GM19468 (cell line): ENCODE data around the gene NFIA.

Experiments
- ATAC-seq: cut with Tn5 transposase; IDR thresholded peaks from one replicate; pipeline ENCODE4 v1.9.1; 2021; ENCODE audit warnings: mild to moderate bottlenecking, moderate library complexity, moderate number of reproducible peaks; ENCODE audit not compliant: unreplicated experiment; ENCODE audit errors: extremely low read depth

Gene NFIA

GRCh38 chr1:61315011-61315410, 232.7 kb downstream of the NFIA start:
- ATAC-seq, result no peak

DNA sequence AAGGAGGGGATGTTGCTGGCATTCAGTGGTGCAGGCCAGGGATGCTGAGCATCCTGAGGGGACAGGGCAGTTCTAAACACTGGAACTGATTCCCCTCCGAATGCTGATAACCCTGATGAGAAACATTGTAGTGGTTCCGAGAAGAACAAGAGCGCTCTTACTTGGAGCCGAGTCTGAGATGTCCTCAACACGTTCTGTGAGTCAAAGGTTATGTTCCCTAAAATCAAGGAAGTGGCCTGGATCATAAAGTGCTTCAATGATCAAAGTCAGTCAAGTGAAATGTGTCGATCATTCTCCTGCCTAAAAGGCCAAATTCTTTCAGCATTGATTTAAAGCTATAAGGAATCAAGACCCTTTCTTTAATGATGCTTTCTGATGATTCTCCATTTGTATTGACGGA, 234.1 kb downstream of the NFIA start:
- ATAC-seq, result no peak

GRCh38 chr1:61318319-61319125, 236.2 kb downstream of the NFIA start:
- ATAC-seq, result peak; percentile 100

DNA sequence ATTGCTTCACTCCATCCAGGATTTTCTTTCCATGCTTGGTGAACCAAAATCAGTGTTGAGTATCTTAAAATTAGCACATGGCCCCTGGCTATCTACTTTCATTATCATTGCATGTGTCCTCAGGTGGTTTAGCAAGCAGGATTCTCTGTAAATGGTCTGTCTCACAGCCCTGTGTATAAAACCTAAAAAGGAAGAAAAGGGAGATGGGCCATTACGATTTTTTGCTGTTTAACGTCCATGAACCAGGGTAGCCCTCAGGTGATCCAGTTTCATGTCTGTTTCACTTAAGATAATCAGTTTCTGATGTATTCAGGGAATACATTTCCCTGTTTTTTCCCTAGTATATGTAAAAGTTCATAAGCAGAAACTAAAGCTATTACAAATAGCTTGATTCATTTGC, 238.2 kb downstream of the NFIA start:
- ATAC-seq, result no peak

DNA sequence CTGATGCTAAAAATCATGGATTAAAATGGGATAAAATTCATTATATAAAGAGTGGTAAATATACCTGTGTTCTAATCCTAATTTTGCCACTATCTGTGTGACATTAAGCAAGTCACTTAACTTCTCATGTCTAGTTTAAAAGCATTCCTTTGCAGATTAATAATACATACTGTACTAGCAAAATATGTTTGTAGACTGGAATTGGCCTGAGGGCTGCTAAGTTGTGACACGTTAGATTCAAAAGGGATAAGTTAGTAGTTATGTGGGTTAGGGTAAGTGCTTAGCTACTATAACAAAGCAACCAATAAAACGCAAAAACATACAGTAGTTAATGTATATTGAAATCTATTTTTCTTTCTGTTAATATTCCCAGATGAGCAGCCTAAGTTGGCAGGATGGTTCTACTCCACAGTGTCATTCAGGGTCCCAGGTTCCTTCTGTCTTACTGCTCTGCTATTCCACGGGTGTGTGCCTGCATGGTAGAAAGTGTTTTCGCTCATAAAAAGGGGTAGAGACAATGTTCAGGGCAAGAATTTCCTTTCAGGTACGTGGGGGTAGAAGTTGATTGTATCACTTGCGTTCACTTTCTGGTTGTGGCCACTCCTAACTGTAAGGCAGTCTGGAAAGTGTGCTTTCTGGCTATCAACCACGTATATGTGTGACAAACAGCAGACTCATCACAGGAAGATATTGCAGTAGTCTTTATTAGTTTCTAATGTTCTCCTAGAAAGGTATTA, 239.8 kb downstream of the NFIA start:
- no peak for ATAC-seq

- ATAC-seq, result no peak
Observed at GRCh38 chr1:61322769-61323168, 240.4 kb downstream of the NFIA start.

- ATAC-seq, result no peak
Observed at GRCh38 chr1:61323681-61324328, 241.4 kb downstream of the NFIA start.

- ATAC-seq, result no peak
Observed at GRCh38 chr1:61326713-61327112, 244.4 kb downstream of the NFIA start.

GRCh38 chr1:61327436-61327835, 245.1 kb downstream of the NFIA start:
- no peak for ATAC-seq

DNA sequence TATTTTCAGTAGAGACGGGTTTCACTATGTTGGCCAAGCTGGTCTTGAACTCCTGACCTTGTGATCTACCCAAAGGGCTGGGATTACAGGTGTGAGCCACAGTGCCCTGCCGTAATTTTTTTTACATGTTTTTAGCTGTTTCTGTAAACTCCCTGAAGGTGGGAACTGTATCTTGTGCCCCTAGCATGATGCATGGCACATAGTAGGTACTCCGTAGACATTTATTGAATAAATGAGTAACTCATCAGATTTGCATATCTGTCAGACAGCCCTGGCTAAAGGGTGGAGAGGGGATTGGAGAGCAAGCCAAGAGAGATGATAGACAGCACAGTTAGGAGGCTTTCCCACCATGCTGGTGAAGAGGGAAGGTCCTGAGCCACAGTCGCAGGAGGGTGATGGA, 247.2 kb downstream of the NFIA start:
- ATAC-seq, result no peak

DNA sequence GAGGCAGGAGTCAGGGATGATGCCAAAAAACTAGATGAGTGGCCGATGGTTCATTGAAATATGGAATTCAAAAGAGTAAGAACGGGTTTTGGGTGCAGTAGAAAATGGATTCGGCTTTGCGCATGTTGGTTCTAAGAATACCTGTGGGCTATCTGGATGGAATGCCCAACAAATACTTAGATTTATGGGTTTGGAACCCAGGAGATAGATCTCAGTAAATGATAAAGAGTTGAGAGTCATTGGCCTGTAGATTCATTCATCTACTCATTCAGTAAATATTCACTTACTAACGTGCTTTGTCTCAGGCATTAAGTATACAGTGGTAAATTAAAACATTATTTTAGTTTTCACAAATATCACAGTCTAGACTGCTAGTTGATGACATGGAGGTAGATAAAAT, 247.7 kb downstream of the NFIA start:
- no peak for ATAC-seq

DNA sequence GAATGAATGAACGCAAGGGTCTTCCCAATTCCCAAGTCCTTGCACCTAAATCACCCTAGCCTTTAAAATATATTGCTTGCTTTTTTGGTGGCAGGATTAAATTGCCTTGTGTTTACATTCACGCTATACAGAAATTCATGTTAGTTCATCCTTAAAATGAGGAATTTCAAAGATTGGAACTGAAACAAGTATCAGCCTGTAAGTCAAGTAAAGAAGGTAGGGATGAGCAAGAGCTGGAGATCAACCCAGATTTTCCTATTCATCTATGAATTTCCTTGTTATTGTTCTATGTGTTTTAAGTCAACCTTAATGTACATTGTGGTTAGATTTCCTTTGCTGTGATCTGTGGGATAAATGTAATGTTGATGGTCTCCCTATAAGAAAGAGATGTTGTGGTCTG, 248.2 kb downstream of the NFIA start:
- ATAC-seq, result no peak

GRCh38 chr1:61332196-61332753, 249.9 kb downstream of the NFIA start:
- ATAC-seq, result peak; percentile 96

GRCh38 chr1:61332796-61333195, 250.4 kb downstream of the NFIA start:
- no peak for ATAC-seq

DNA sequence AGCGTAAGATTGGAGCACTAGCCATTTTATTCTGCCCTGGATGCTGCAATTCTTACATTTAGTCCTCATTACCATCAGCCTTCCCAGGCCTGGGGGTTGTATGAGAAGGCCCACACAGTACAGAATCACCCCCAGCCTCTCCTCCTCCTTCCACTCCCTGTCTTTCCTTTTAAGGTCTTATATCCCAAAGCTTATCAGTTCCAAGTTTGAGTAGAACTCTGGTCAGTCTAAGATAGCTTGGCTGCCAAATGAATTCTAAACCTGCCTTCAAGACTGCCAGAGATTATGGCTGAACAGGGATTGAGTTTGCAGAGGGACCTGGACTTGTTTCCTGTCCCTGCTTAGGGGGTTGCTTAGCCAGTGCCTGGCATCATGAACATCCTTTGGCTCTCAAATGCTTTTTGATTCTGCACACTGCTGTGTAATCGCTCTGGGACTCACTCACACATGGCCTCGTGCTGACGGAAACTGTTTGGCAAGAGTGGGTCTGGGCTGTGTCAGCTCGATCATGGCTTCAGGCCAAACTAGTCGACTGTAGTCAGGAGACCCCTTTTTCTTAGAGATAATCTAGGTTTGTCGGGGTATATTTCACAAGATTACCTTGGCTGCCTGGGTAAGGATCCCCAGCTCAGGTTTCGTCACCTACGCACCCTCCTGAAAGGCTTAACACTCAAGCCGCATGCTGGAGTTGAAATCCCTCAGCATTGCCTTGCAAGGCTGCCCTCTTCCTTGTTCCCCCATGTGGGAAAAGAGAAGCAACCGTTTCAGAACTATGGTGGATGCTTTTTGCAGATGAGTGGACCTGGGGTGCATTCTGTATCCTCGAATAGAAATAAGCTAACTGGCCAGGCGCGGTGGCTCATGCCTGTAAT, 252.6 kb downstream of the NFIA start:
- no peak for ATAC-seq

GRCh38 chr1:61337037-61337436, 254.7 kb downstream of the NFIA start:
- no peak for ATAC-seq

DNA sequence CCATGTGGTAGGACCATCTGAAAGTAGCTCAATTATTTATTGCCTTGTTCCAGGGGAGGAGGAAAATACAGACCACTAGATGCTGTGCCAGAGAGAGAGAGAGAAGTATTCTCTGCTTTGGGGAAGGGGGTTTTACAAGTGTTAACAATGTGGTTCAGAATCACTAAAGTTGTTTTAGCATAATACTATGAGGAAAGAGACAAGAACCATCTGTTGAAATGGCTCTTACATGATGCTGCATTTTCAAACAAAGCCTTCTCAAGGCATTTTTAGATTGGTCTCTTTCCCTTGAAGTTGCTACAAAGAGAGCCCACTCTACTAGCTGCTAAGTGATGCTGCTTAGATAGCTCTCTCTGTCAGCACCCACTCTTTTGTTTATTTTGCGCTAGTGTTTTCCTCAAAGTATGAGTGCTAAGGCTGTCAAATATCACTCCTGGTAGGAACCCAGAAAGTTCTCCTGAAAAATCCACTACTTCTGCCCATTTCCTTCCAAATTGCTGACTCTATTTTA, 255.1 kb downstream of the NFIA start:
- ATAC-seq, result no peak

DNA sequence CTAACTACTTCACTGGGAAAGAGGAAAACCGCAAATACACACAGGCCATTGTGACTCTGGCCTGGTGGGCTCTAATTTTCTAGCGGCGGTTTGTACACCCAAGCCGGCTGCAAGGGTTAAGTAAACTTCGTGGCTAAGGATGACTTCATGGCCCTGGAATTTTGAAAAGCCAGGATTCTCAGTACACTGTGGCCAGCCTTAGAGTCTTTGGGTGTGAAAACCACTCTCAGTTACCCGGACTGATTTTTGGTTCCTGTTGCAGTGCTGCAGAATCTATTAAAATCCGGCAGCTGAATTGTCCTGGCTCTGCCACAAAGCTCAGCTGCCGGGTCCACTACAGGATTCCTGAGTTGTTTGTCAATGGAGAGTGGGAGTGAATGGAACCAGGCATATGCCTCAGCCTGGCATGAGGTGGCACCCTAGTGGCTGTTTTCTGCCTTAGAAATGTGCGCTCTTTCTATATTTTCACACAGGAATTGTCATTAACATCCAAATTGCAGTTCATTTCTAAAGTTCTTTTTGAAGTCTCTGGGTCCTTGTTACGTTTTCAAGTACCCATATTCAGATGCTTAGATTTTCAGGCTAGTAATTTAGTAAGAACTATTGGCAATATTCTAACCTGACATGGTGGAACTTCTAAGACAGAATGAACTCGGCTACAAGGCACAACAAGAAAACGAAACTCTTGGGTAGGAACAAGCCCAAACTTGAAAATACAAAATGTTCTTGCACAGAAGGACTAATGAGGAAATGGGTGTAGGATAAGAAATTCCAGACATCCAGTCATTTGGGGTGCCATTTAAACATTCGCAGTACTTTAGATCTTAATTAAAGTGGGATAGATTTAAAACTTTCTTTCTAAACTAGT, 255.9 kb downstream of the NFIA start:
- ATAC-seq, result no peak

GRCh38 chr1:61338899-61339298, 256.5 kb downstream of the NFIA start:
- no peak for ATAC-seq
